Daoy (cell line): ENCODE measurements around the gene THSD4. TPM values are rescaled to one million over a fixed set of nuclear protein-coding genes. Genes with fewer than 3 reads are reported as not detected.

Source experiments
- DNase-seq: peaks from one replicate; pipeline ENCODE4 v3.0.0-alpha.2; 2015; ENCODE audit warnings: low read depth
- total RNA-seq: library from RNA; depleted of rRNA; stranded (reverse); fragments of >200 nt; shearing (Covaris generic); gene quantifications from 2 replicates; pipeline ENCODE4 v1.2.3, GENCODE V29; 2014

The THSD4 gene
- total RNA-seq, 1 experiment from 2014 or later = 5.4 TPM

DNA sequence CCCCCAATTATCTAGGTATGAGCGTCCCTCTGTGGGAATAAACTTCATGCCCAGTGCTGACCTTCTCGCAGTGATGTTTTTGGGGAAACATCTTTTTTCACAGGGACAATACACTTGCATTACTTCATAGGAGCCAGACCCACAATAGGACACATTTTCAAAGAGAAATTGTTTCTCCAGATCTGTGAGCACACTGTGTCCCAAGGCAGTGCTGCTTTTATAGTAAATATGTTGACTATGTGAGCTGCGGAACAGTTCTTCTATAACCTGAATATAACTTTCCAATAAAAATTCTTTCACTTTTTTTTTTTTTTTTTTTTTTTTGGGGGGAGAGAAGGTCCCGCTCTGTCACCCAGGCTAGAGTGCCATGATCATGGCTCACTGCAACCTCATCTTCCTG, 17.4 kb upstream of the THSD4 start:
- DNase-seq = no peak

DNA sequence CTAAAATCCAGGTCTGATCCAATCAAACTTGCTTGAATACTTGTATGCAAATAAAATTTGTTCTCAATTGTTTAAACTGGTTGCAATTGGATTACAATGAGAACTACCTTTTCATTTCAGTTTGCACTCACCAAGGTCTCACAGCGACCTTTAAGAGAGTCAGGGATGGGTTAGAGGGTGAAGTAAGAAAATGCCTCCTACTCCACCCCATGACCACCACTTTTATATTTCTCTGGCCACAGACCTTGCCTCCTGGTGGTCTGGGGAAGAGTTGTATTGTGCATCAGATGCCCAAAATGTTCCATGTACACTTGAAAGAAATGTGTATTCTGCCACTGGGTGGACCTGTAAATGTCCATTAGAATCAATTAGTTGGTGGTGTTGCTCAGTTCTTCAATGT, 16.4 kb upstream of the THSD4 start:
- DNase-seq = no peak

DNA sequence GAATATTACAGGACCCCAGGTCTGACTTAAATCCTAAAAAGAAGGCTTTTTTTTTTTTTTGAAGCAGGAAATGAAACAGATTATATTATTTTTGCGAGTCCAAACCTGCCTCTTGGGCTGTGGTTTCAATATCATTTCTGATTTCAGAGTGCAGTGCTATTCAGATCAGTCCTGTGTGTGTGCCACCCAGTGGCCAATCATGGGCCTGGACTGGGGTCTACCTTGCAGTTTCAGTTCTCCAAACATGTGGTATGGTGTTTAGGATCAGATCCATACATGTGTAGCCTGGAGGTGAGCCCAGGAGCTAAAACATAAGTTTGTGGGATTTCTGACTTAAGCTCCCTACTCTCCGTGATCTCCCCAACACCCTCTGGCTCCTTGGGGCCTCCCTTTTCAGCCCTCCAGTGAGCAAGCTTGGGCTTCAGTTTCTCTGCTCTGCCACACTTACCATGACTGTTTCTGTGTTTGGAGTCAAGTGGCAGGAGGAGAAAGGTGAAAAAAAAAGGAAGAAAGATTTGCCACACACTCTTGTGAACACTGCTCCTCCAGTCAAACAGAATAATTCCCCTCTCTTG, 12.1 kb upstream of the THSD4 start:
- peak; percentile 29 for DNase-seq

DNA sequence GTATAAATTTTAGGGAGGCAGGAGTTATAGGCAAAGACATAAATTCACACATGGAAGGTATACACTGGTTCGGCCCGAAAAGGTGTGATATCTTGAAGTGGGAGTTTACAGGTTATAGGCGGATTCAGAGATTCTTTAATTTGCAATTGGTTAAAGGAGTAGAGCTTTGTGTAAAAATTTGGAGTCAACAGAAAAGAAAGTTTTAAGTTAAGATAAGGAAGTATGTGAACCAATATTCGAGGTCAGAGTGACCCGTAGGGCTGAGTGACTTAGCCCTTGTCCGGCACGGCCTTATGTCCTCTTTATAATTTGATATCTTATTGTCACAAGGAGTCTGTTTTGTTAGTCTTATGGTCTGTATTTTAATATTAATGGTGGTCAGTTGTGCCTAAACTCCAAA, 10.6 kb upstream of the THSD4 start:
- DNase-seq = no peak

DNA sequence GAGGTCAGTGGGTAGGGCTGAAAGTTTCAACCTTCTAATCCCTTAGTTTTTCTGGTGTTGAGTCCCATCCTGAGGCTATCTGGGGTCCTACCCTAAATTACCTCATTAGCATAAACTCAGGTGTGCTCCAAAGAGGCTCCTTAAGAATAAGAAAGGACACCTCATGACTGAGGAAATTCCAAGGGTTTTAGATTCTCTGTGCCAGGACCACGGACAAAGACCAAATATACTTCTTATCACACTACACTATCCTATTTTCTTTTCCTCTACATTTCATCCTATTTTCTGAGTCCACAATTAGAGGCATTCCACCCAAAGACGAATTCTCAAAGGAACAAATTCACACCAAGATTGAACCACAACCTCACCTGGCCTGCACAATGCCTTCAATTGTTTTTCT, 9.8 kb upstream of the THSD4 start:
- no peak for DNase-seq

DNA sequence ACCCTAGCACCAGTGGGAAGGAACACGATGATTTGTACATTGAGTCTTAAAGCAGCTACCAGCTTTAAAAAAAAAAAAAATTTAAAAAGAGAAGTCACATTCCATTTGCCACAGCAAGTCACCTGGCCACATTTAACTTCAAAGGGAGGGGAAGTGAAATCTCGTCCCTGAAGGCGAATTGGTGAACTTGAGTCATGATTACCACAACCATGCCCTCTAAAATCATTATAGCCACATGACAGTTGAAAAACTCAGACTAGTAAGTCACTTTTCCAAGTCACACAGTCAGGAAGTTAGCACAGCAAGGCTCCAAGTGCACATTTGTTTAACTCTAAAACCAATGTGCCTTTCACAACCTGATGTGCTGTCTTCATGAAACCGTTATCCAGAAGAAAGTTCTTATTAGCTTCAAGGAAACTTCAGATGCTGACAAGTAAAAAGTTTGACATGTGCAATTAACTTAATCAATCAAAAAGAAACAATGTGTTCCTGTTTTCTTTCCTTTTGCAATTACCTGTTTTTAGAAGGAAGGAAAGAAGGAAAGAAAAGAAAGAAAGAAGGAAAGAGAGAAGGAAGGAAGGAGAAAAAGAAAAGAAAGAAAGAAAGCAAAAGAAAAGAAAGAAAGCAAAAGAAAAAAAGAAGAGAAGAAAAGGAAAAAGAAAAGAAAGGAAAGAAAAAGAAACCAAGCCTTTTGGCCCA, 8.3 kb upstream of the THSD4 start:
- DNase-seq = peak; percentile 41

DNA sequence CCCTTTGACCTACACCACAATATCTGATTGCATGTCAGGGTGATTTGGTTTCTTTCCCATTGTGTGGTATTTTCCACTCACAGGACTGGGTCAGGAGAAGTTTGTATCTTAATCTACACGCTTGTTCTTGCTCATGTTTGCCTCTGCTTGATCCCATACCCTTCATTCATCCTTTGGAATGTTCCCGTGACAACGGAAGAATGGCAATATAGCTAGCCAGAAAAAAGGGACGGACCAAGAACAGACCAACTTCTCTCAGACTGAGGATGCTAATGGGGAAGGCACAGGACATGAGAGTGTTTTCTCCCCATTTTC, 7.8 kb upstream of the THSD4 start:
- DNase-seq = no peak

DNA sequence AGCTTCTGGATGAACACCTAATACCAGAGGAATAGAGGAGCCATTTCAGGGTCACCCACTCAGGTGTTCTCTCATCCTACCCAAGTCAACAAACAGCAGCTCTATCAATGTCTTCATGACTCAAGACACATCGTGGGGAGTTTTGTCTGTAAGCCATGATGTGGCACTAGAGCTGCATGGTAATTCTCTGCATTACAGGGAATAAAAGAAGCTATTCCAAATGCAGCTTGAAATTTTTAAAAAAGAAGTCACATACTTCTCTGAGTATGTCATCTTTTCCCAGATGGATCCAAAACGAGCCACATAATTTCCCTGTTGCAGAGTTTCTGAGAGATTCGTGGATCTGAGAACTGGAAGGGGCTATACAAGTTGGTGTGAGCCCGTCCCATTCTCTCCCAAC, 6.1 kb upstream of the THSD4 start:
- no peak for DNase-seq

DNA sequence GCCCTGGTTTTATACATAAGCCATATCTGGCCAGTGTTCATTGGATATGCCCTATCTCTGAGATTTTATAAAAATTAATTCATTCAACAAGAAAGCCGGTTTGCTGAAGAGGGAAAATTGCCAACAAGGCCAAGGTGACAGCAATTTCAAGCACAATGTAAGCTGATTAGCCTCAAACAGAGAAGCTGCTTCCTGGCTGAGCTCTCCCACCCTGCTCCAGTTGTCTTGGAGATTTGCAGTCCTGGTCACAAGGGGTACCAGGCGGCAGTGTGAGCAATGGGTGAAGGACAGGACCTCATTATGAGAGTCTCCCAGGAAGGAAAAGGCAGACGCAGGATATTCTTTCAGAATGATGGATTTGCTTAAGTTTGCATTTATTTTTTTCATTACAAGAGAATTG, 5.4 kb upstream of the THSD4 start:
- no peak for DNase-seq

DNA sequence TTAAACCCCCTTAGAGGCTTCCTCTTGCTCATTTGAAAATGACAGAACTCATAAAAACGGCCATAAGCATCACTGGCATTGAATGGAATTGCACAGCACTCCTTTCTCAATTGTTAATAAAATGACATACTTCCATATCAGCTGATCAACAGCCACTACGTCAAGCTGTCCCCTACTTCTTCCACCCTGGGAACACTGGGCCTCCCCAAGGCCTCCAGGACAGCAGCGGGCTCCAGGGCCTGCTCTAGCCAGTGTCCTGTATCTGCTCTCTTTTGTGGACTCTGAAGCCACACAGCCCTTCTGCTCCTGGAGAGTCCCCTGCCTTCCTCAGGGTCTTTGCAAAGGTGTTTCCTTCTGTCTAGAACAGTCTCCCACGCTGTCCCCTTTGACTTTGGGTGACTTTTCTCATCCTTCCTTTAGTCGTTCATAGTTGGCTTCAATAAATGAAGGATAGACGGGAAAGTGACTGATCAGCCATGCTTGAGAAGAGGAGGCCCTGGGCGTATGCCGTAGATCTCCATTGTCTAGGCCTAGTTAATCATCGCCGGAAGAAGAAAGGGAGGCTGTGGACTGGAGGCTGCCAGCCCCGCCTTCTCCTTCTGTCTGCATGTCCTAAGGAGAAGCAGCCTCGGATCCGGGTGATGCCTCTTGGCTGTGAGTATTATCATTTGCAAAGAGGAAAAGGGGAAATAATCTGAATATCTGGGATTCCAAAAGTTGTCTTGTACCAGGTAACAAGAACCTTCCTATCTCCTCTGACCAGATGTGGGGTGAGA, 4.7 kb upstream of the THSD4 start:
- no peak for DNase-seq

DNA sequence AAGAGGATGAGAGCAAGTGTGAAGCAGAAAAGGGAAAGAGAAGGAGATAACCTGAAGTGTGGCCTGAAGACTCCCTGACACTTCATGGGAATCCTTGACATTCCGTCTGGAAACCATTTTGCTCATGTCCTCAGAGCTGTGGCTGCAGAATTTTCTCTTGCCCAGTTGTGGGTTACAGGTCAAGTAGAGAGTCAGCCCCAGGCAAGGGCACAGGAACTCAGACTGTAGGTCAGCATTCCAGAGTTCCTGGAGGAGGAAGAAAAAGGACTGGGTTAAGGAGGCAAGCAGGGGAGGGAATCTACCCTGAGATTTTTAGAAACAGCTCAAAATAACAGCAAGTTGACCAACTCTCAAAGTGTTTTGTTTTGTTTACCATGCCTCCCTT, 4.1 kb upstream of the THSD4 start:
- DNase-seq = no peak

DNA sequence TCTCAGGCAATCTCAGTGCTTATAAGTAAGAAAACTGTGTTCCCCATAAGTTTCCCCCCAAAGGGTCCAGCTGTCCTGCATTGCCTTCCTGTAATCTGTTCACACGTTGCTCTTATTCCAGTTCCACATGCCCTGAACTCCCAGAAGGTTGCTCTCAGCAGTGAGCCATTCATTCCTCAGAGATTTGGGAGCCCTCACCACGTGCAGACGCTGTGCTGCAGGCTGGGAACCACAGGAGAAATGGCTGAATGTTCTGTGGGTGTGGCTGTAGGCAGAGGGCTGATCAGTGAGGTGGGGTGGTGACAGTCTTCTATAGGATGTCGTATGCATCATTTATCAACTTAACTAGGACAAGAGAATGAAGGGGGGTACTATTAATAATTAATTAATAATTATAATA, 3.3 kb upstream of the THSD4 start:
- no peak for DNase-seq

DNA sequence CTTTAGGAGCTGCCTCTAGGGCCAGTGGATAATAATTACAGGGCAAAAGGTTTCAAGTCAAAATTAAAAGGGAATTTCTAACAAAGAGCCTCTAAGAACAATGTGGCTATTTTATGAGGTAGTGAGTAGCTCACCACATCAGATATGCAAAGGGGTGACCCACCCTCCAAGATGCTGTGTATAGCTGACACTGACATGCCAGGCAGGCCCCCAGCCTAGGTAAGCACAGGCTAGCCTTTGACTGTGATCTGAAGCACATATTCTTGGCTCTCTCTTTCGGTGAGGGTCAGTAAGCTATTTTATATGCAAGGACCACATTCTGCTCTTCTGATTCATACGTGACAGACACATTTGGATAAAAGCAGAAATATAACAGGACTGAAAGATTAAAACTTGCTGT, 2.8 kb upstream of the THSD4 start:
- no peak for DNase-seq

DNA sequence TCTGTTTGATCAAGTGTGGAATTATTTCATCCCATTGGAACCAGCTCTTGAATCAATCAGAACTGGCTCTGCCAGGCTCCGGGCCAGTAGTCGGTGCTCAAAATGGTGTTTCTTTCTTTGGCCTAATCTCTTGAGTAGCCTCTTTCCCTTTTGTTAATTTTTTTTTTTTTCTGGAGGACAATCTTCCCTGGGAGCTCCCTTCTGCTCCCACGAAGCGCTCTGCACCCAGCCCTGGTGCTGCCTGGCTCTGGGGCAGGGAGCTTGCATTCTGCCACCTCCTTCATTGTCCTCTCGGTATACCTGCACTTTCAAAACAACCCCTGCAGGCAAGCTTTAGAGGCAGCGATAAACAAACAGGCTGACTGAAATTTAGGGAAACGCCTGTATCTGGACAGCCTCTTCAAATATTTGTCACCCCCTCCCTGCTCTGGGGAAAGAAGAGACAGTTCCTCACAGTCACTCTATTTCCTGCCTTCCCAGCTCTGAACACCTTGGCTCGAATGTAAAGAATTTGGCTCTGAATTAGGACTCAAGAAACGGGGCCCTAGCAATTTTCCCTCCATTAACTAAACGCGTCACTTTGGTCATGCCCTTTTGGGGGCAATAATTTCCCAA, 1.1 kb upstream of the THSD4 start:
- DNase-seq = no peak

DNA sequence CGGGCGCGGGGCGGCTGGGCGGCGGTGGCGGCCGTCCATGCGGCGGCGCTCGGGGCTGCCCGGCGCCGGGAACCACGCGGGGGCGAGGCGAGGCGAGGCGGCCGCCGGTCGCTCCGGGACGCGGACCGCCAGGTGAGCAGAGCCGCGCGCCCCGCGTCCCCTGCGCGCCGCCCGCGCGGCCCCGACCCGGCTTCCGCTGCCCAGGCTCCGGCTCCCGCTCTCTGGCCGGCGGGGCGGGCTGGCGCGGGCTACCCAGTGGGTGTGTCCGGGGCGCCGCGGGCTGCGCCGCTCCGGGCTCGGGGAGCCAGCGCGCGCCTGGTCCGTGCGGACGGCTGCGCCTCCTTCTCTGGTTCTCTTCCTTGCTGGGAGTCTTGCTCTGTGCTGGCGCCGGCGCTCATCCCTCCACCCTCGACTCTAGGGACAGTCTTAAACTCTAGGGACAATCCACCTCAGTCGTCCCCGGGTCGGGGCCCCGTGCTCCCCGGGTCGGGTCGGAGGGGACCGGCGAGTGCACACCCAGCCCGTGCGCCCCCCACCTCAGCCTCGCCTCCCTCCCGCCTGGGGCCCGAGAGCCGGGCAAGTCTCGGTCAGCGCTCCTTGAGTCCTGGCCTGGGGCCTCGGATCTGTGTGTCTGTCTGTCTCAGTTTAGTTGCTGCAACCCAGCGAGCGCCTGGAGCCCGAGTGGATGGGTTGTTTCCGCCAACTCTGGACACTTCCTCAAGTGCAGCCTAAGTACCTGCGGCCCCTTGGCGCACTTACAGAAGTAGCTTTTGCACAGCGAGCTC, 488 bp downstream of the THSD4 start:
- peak; percentile 65 for DNase-seq

DNA sequence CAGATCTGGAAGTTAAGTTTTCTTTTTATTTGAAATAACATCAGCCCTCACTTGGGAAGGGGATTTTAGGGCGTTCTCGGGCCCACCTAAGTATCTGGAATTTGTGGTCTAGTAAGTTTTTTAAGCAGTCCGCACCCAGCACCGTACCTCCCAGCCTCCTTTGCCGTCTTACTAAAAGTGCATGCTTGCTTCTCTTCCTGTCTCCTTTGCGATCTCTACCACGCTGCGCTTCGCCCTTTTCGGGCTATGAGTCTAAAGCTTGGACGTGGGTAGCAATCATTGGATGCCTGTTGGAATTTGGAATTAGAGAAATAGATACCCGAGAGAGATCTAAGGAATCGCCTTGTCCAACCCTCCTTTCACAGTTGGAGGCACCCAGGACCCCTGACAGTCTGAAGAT, 1.1 kb downstream of the THSD4 start:
- DNase-seq = no peak

DNA sequence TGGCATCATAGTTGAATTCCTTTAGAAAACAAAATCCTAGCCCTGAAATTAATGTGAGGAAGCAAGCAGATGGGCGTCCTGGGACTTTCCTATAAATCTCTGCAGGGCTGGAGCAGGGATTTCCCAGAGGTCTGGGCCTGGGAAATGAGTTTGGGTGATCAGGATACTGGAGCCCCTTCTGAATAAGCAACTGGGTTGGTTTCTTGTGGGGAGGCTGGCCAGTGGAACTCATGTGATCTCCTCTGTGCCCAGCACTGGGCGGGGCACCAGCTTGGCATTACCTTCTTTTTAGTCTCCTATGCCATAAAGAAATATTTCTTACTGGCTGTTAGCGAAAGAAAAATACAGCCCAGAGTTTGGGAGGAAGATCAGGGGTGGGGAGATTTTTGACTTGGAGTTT, 1.7 kb downstream of the THSD4 start:
- no peak for DNase-seq

DNA sequence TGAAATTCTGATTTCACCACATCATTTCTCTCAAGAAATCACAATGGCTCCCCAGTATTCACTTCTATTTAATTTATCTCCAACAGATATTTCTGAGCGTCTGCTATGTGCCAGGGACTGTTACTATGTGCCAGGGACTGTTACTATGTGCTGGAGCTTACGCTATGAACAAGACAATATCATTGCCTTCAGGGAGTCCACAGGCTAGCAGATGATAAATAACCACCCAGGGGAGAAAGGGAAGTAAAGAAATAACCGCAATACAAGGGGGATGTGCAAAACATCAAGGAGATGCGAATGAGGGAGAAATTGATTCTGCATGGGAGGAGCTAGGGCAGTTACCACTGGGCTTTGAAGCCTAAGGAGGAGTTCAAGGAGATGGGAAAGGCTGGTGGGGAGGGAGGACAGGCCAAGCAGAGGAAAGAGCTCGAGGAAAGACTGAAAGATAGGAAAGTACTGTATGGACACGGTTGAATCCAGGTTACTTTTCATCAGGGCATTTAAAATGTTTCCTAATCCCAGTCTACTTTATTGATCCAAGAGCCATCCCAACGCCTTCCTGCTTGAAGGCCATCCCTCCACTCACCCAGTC, 2.5 kb downstream of the THSD4 start:
- DNase-seq = no peak

DNA sequence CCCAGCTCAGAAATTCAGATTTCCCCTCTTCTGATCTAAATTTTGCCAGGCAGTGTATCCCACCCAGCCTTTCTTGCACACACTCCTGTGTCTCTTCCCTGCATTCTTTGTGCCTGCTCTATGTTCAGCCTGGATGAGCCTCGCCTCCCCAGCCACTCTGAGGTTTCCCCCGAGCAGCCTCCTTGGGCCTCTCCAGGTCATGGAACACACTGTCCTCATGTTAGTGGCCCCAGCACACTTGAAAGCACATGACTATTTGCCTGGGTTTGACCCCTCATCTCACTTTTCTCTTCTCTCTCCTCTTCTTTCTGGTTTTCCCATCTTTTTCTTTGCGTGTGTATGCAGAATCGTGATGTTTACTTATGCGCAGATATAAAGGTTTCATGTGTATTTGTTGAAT, 3.1 kb downstream of the THSD4 start:
- no peak for DNase-seq

DNA sequence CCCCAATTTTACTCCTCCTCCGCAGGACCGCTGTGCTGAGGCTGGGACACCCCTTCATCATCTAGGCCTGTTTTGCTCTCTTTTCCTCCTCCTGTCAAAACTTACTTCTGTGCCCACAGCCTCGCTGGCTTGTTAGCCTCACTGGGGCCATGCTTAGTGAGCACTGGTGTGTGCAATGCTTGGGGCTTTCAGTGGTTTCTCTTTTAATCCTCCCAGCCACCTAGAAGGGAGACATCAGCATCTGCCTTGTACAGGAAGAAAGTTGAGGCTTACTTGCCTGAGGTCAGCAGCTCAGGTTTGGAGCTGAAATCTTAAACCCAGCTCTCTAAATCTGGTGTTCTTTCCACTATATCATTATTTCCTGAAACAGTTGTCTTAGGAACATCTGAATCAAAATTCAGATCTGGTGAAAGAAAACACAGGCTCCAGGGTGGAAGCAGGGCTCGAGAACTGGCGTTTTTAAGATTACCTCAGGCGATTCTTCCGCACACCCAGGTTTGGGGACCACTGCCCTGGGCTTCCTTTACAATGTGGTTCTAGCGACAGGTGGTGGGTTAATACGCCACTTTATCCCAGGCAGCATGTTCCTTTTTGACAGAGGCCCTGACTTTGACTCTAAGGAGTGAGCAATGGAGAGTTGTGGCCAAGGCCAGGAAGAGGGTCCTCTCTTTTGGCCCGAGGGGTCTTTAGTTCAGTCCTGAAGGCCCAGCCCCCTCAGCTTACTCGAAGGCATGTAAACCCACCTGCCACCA, 3.8 kb downstream of the THSD4 start:
- DNase-seq = no peak

DNA sequence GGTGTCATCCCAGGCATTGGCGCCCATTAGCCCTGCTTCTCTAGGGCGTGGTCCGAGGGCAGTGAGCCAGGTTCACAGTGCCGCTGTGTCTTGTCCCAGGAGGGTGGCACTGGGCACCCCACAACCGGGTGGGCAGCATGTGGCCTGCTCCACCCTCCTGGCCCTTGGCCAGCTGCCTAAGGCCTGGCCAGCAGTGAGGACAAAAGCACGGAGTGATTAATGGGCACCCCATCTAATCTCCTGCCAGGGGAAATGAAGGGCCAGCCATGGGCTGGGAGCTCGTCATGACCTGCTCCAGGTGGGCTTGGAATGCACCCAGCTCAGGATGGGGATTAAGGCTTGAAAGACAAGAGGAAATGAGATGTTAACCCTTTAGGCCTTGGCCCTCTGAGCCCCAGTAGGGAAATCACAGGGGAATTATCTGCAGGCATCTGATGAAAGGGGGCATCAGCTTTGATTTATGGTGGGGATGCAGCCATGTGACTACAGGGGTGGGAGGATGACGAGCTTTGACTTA, 5.2 kb downstream of the THSD4 start:
- DNase-seq = no peak
